ENCODE measurements around the gene CHD6. TPM values are rescaled to one million over a fixed set of nuclear protein-coding genes. Genes with fewer than 3 reads are reported as not detected.

Gene CHD6
- total and polyA plus RNA-seq, 2 of the 13 experiments (the other 11 are each of a cell fraction or from before 2014, with no cell fraction given): 14.4 to 52.0 TPM

DNA sequence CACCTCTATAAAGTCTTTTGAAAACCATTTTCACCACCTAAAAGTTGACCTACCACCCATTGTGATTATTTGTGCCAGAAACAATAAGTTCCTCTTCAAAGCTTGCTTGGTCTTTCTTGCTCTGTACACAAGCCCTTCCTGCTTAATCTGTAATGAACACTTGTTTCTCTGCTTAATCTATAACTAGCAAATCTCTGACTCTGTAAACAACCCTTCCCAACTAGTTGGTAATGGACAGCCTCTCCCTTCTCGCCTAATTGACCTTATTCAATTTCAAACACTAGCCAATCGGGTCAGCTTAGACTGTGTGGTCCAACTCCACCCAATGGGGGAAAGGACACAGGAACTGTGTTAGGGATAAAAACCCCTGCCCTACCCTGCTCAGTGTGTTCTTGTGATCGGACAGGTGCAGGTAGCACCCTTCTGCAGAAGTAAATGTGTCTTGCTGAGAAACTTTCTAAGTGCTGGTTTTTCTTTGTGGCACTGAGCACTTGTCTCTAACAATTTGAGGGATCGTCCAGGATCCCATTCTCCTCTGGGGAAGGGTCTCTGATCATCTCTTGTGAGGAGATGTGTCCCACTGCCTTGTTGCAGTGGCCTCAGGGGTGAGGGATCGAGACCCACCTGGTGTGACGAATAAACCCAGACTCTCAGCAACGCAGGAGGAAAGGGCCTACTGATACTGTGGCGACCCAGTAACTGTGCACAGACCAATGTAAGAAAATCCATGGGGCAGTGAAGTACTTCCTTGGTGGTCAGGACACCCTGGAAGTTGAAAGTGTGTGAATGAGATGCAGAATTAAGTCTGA, 23.5 kb downstream of the CHD6 start (continued):
- 0 out of 2 replicates have a peak, but pooled peaks have one; percentile 39 for TF ChIP-seq ZNF761 (CRISPR knock-in tag; conservative IDR thresholded peaks at IDR 0.05)
- TF ChIP-seq ZNF274 (CRISPR knock-in tag; IDR thresholded peaks at IDR 0.05): no peak
- peak; percentile 69; the same call in 1 of the 2 replicates for TF ChIP-seq NFKBIZ (CRISPR knock-in tag; IDR thresholded peaks at IDR 0.05)
- TF ChIP-seq, protein P1, sequence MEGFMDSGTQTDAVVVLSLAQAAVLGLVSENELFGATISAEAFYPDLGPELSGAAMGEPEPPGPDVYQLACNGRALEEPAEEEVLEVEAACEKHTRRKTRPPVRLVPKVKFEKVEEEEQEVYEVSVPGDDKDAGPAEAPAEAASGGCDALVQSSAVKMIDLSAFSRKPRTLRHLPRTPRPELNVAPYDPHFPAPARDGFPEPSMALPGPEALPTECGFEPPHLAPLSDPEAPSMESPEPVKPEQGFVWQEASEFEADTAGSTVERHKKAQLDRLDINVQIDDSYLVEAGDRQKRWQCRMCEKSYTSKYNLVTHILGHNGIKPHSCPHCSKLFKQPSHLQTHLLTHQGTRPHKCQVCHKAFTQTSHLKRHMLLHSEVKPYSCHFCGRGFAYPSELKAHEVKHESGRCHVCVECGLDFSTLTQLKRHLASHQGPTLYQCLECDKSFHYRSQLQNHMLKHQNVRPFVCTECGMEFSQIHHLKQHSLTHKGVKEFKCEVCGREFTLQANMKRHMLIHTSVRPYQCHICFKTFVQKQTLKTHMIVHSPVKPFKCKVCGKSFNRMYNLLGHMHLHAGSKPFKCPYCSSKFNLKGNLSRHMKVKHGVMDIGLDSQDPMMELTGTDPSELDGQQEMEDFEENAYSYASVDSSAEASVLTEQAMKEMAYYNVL (CRISPR knock-in tag; IDR thresholded peaks at IDR 0.05; ENCODE audit: borderline replicate concordance): no peak
- TF ChIP-seq HNF4G (IDR thresholded peaks at IDR 0.05; ENCODE audit: borderline replicate concordance, low read depth, low read length): no peak
- TF ChIP-seq HNF4G (CRISPR knock-in tag; IDR thresholded peaks at IDR 0.05; ENCODE audit: borderline replicate concordance, low read depth): 0 out of 2 replicates have a peak, but pooled peaks have one; percentile 46
- TF ChIP-seq ZNF775 (CRISPR knock-in tag; IDR thresholded peaks at IDR 0.05; ENCODE audit: borderline replicate concordance): no peak
- TF ChIP-seq PHF5A (CRISPR knock-in tag; IDR thresholded peaks at IDR 0.05; ENCODE audit: low read depth, unreplicated experiment): peak; percentile 82
- no peak for TF ChIP-seq ZBTB1 (CRISPR knock-in tag; IDR thresholded peaks at IDR 0.05; ENCODE audit: borderline replicate concordance)
- TF ChIP-seq, protein P2, sequence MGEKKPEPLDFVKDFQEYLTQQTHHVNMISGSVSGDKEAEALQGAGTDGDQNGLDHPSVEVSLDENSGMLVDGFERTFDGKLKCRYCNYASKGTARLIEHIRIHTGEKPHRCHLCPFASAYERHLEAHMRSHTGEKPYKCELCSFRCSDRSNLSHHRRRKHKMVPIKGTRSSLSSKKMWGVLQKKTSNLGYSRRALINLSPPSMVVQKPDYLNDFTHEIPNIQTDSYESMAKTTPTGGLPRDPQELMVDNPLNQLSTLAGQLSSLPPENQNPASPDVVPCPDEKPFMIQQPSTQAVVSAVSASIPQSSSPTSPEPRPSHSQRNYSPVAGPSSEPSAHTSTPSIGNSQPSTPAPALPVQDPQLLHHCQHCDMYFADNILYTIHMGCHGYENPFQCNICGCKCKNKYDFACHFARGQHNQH (CRISPR knock-in tag; IDR thresholded peaks at IDR 0.05): peak; percentile 50; the same call in 1 of the 2 replicates
- TF ChIP-seq, protein P3, sequence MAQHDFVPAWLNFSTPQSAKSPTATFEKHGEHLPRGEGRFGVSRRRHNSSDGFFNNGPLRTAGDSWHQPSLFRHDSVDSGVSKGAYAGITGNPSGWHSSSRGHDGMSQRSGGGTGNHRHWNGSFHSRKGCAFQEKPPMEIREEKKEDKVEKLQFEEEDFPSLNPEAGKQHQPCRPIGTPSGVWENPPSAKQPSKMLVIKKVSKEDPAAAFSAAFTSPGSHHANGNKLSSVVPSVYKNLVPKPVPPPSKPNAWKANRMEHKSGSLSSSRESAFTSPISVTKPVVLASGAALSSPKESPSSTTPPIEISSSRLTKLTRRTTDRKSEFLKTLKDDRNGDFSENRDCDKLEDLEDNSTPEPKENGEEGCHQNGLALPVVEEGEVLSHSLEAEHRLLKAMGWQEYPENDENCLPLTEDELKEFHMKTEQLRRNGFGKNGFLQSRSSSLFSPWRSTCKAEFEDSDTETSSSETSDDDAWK (CRISPR knock-in tag; IDR thresholded peaks at IDR 0.05): no peak
- TF ChIP-seq, protein P4, sequence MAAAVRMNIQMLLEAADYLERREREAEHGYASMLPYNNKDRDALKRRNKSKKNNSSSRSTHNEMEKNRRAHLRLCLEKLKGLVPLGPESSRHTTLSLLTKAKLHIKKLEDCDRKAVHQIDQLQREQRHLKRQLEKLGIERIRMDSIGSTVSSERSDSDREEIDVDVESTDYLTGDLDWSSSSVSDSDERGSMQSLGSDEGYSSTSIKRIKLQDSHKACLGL (CRISPR knock-in tag; IDR thresholded peaks at IDR 0.05): no peak
- no peak for TF ChIP-seq SRSF9 (IDR thresholded peaks at IDR 0.05; ENCODE audit: borderline replicate concordance, insufficient read depth, low read depth, low read length, poor library complexity, severe bottlenecking)
- TF ChIP-seq, protein P5, sequence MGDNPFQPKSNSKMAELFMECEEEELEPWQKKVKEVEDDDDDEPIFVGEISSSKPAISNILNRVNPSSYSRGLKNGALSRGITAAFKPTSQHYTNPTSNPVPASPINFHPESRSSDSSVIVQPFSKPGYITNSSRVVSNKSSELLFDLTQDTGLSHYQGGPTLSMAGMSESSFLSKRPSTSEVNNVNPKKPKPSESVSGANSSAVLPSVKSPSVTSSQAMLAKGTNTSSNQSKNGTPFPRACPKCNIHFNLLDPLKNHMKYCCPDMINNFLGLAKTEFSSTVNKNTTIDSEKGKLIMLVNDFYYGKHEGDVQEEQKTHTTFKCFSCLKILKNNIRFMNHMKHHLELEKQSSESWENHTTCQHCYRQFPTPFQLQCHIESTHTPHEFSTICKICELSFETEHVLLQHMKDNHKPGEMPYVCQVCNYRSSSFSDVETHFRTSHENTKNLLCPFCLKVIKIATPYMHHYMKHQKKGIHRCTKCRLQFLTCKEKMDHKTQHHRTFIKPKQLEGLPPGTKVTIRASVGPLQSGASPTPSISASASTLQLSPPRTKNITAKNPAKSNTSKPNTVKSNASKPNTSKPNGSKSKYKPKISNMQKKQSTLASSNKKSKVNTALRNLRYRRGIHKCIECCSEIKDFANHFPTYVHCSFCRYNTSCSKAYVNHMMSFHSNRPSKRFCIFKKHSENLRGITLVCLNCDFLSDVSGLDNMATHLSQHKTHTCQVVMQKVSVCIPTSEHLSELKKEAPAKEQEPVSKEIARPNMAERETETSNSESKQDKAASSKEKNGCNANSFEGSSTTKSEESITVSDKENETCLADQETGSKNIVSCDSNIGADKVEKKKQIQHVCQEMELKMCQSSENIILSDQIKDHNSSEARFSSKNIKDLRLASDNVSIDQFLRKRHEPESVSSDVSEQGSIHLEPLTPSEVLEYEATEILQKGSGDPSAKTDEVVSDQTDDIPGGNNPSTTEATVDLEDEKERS (CRISPR knock-in tag; IDR thresholded peaks at IDR 0.05): peak; percentile 66
- TF ChIP-seq ZNF263 (CRISPR knock-in tag; IDR thresholded peaks at IDR 0.05): no peak
- no peak for TF ChIP-seq KLF11 (CRISPR knock-in tag; IDR thresholded peaks at IDR 0.05)
- no peak for TF ChIP-seq KAT2B (IDR thresholded peaks at IDR 0.05; ENCODE audit: borderline replicate concordance, low read depth, low read length)
- TF ChIP-seq HMG20A (CRISPR knock-in tag; IDR thresholded peaks at IDR 0.05; ENCODE audit: borderline replicate concordance): peak; percentile 89
- no peak for TF ChIP-seq GPN1 (CRISPR knock-in tag; IDR thresholded peaks at IDR 0.05; ENCODE audit: borderline replicate concordance)
- TF ChIP-seq ZNF446 (CRISPR knock-in tag; IDR thresholded peaks at IDR 0.05): no peak
- peak; percentile 26; the same call in 1 of the 2 replicates for TF ChIP-seq YEATS2 (CRISPR knock-in tag; IDR thresholded peaks at IDR 0.05; ENCODE audit: borderline replicate concordance)

Measured in HepG2 (cell line).